SU-DHL-6 (cell line): ENCODE data around the gene UBA1.

Experiments used
- H2AFZ ChIP-seq: fragments of 200-600 bp; sonication (generic); 2 replicates; pipeline ENCODE4 v1.6.1; 2014; ENCODE audit warnings: low read depth, mild to moderate bottlenecking, moderate library complexity, mixed read lengths, antibody characterized with exemption, low read length; ENCODE audit not compliant: severe bottlenecking
- H3F3A ChIP-seq: fragments of 200-600 bp; shearing (Covaris generic); 2 replicates; pipeline ENCODE4 v1.6.0; 2016; ENCODE audit warnings: antibody characterized with exemption, mild to moderate bottlenecking; ENCODE audit not compliant: insufficient read depth
- H3K27ac ChIP-seq: fragments of 200-600 bp; sonication (generic); 2 replicates; pipeline ENCODE4 v1.5.1; 2016; ENCODE audit warnings: low read depth, mild to moderate bottlenecking, low read length, moderate library complexity, mixed read lengths
- H3K27me3 ChIP-seq: fragments of 200-600 bp; sonication (generic), shearing (Covaris generic); 2 replicates; pipeline ENCODE4 v1.6.0; 2014; ENCODE audit warnings: mild to moderate bottlenecking, low read length
- H3K36me3 ChIP-seq: fragments of 200-600 bp; sonication (generic); 2 replicates; pipeline ENCODE4 v1.6.1; 2014; ENCODE audit warnings: mild to moderate bottlenecking, low read length, mixed read lengths
- H3K4me2 ChIP-seq: fragments of 300-600, 200-600 bp; shearing (Covaris generic), sonication (generic); 2 replicates; pipeline ENCODE4 v1.6.0; 2014; ENCODE audit warnings: low read length, low read depth, mild to moderate bottlenecking; ENCODE audit not compliant: poor library complexity, severe bottlenecking
- H3K4me3 ChIP-seq: fragments of 200-600 bp; sonication (generic); 2 replicates; pipeline ENCODE4 v1.5.1; 2014; ENCODE audit warnings: antibody characterized with exemption, low read length, mild to moderate bottlenecking, mixed read lengths; ENCODE audit not compliant: insufficient read depth, poor library complexity, severe bottlenecking
- H3K79me2 ChIP-seq: fragments of 200-600 bp; sonication (generic); 2 replicates; pipeline ENCODE4 v1.6.1; 2014; ENCODE audit warnings: mild to moderate bottlenecking, low read length, moderate library complexity; ENCODE audit not compliant: insufficient read depth
- H3K9ac ChIP-seq: fragments of 200-600 bp; sonication (generic); 2 replicates; pipeline ENCODE4 v1.7.0; 2014; ENCODE audit warnings: mild to moderate bottlenecking, low read length
- H3K9me2 ChIP-seq: fragments of 200-600 bp; sonication (generic); replicated peaks from 2 replicates; pipeline ENCODE4 v1.6.1; 2014; ENCODE audit warnings: low read length; ENCODE audit not compliant: insufficient read depth
- H3K9me3 ChIP-seq: fragments of 200-600 bp; sonication (generic); 2 replicates; pipeline ENCODE4 v1.6.1; 2014; ENCODE audit warnings: low read length, mixed read lengths; ENCODE audit not compliant: insufficient read depth
- H4K20me1 ChIP-seq: fragments of 200-600 bp; sonication (generic); 2 replicates; pipeline ENCODE4 v1.6.1; 2014; ENCODE audit warnings: low read depth, mild to moderate bottlenecking, antibody characterized with exemption, low read length, moderate library complexity, mixed read lengths
- CTCF ChIP-seq: fragments of 200-600 bp; sonication (generic); IDR thresholded peaks from one replicate; pipeline ENCODE4 v1.5.1; 2017; ENCODE audit warnings: antibody characterized with exemption, mild to moderate bottlenecking, low read length, moderate library complexity; ENCODE audit not compliant: insufficient read depth, poor library complexity, severe bottlenecking
- EZH2phosphoT487 ChIP-seq: fragments of 200-600 bp; sonication (generic), shearing (Covaris generic); conservative IDR thresholded peaks from 2 replicates; pipeline ENCODE4 v1.6.1; 2018; ENCODE audit warnings: mild to moderate bottlenecking, antibody characterized with exemption, low read length, moderate library complexity, mixed read lengths

UBA1 gene

GRCh38 chrX:47198026-47198686, 4.5 kb downstream of the UBA1 start:
- peaks cover 49% of the 10 kb centered on the region for H3K79me2 ChIP-seq
- no peak overlapping the region for H2AFZ ChIP-seq
- no peak overlapping the region for H3K4me3 ChIP-seq
- no peaks in the 10 kb centered on the region for H3K9me2 ChIP-seq
- no peak overlapping the region for H3K9ac ChIP-seq
- peaks cover 3% of the 10 kb centered on the region; the same call in 1 of the 2 replicates for H3F3A ChIP-seq
- H3K36me3 ChIP-seq, result no peaks in the 10 kb centered on the region
- no peak overlapping the region for H3K27ac ChIP-seq
- no peak overlapping the region for H3K4me2 ChIP-seq
- TF ChIP-seq EZH2phosphoT487, result no peak
- no peaks in the 10 kb centered on the region for H3K9me3 ChIP-seq
- no peaks in the 10 kb centered on the region for H4K20me1 ChIP-seq
- H3K27me3 ChIP-seq, result no peaks in the 10 kb centered on the region

- no peaks in the 10 kb centered on the region for H4K20me1 ChIP-seq
- no peak overlapping the region for H3K27ac ChIP-seq
- H3K4me2 ChIP-seq, result no peak overlapping the region
- peaks cover 49% of the 10 kb centered on the region for H3K79me2 ChIP-seq
- H3K36me3 ChIP-seq, result no peaks in the 10 kb centered on the region
- H3K9ac ChIP-seq, result no peak overlapping the region
- no peaks in the 10 kb centered on the region for H3K9me3 ChIP-seq
- H3K4me3 ChIP-seq, result no peak overlapping the region
- no peaks in the 10 kb centered on the region for H3K9me2 ChIP-seq
- H2AFZ ChIP-seq, result no peak overlapping the region
- no peaks in the 10 kb centered on the region for H3F3A ChIP-seq
- TF ChIP-seq CTCF, result no peak
- no peaks in the 10 kb centered on the region for H3K27me3 ChIP-seq
Measured at GRCh38 chrX:47198687-47199080, 5.1 kb downstream of the UBA1 start.

GRCh38 chrX:47199286-47199685, 5.7 kb downstream of the UBA1 start:
- Histone ChIP-seq H3K9me3 (no peaks in the 10 kb centered on the region), H3K9ac (no peak overlapping the region), H3K36me3 (no peaks in the 10 kb centered on the region), H3F3A (no peaks in the 10 kb centered on the region), H2AFZ (no peak overlapping the region), H3K79me2 (peaks cover 43% of the 10 kb centered on the region), H3K4me2 (no peak overlapping the region), H3K9me2 (no peaks in the 10 kb centered on the region), H3K4me3 (no peak overlapping the region), H3K27me3 (no peaks in the 10 kb centered on the region), H3K27ac (no peak overlapping the region), H4K20me1 (no peaks in the 10 kb centered on the region)
- TF ChIP-seq CTCF (no peak), EZH2phosphoT487 (no peak)

- Histone ChIP-seq H4K20me1 (no peaks in the 10 kb centered on the region), H3K27me3 (no peaks in the 10 kb centered on the region), H3K9ac (no peak overlapping the region), H2AFZ (no peak overlapping the region), H3K27ac (no peak overlapping the region), H3K36me3 (peaks cover 4% of the 10 kb centered on the region; the same call in 1 of the 2 replicates), H3K4me3 (no peak overlapping the region), H3F3A (no peaks in the 10 kb centered on the region), H3K9me3 (no peaks in the 10 kb centered on the region), H3K9me2 (no peaks in the 10 kb centered on the region), H3K79me2 (peaks cover 30% of the 10 kb centered on the region), H3K4me2 (no peak overlapping the region)
- no peak for TF ChIP-seq CTCF
- no peak for TF ChIP-seq EZH2phosphoT487
Measured at GRCh38 chrX:47200385-47201150, 6.9 kb downstream of the UBA1 start.
